K562 (cell line): ENCODE results near the gene PPARGC1A.

Experiments
- CREB1 ChIP-seq, 2 experiments: sonication (generic) in 1 of 2; formaldehyde crosslinking in 1 of 2; IDR thresholded peaks; 2 replicates each; pipeline versions ENCODE4 v1.6.1 to v1.8.0; 2012 to 2022; ENCODE audit warnings: inconsistent platforms in 1 of 2, mild to moderate bottlenecking in 1 of 2, missing genetic modification reagents in 1 of 2, moderate library complexity in 1 of 2
- CTCF ChIP-seq, 3 experiments: IDR thresholded peaks in 2 of 3; conservative IDR thresholded peaks in 1 of 3; 2 replicates each; pipeline ENCODE4 v1.5.1; 2011 to 2012; ENCODE audit warnings: low read length in 3 of 3, mild to moderate bottlenecking in 3 of 3, control low read depth in 2 of 3, improper control_type of control experiment in 1 of 3, inconsistent platforms in 1 of 3, low read depth in 1 of 3, mixed read lengths in 1 of 3, moderate library complexity in 1 of 3; ENCODE audit not compliant: insufficient read depth in 2 of 3
- E2F5 ChIP-seq: sonication (generic); formaldehyde crosslinking; IDR thresholded peaks from 2 replicates; pipeline ENCODE4 v1.8.0; 2022; ENCODE audit warnings: mild to moderate bottlenecking, missing genetic modification reagents
- ETV6 ChIP-seq, 3 experiments: fragments of 150-350 bp in 1 of 3; sonication (generic) in 1 of 3; formaldehyde crosslinking in 1 of 3; IDR thresholded peaks; 2 replicates each; pipeline versions ENCODE4 v1.6.1 to v1.8.0; 2014 to 2022; ENCODE audit warnings: borderline replicate concordance in 2 of 3, low read depth in 2 of 3, antibody characterized with exemption in 1 of 3, low read length in 1 of 3, mild to moderate bottlenecking in 1 of 3, missing genetic modification reagents in 1 of 3
- FOXM1 ChIP-seq, 2 experiments: fragments of 450-650 bp in 1 of 2; sonication (generic) in 1 of 2; formaldehyde crosslinking in 1 of 2; IDR thresholded peaks; 2 replicates each; pipeline versions ENCODE4 v1.6.1 to v1.9.0; 2017 to 2022; ENCODE audit warnings: low read depth in 2 of 2, mild to moderate bottlenecking in 2 of 2, missing genetic modification reagents in 1 of 2, moderate library complexity in 1 of 2
- NBN ChIP-seq: fragments of 450-650 bp; IDR thresholded peaks from 2 replicates; pipeline ENCODE4 v1.6.1; 2016; ENCODE audit warnings: low read depth, mild to moderate bottlenecking
- PHF20 ChIP-seq: fragments of 450-650 bp; IDR thresholded peaks from 2 replicates; pipeline ENCODE4 v1.6.1; 2018; ENCODE audit not compliant: partially characterized antibody
- YY1 ChIP-seq, 3 experiments: IDR thresholded peaks; 2 replicates each; pipeline ENCODE4 v1.6.1; 2011; ENCODE audit warnings: low read length in 2 of 3, mild to moderate bottlenecking in 2 of 3, moderate library complexity in 2 of 3, borderline replicate concordance in 1 of 3, control low read depth in 1 of 3, low read depth in 1 of 3; ENCODE audit not compliant: insufficient read depth in 3 of 3, insufficient replicate concordance in 2 of 3, control insufficient read depth in 1 of 3, insufficient read length in 1 of 3; ENCODE audit errors: extremely low read depth in 1 of 3
- ZBTB43 ChIP-seq: sonication (generic); formaldehyde crosslinking; IDR thresholded peaks from 2 replicates; pipeline ENCODE4 v1.8.0; 2023; ENCODE audit warnings: mild to moderate bottlenecking, missing genetic modification reagents
- ZSCAN32 ChIP-seq: fragments of 450-650 bp; formaldehyde crosslinking; IDR thresholded peaks from 2 replicates; pipeline ENCODE4 v1.4.0; 2020; ENCODE audit warnings: mild to moderate bottlenecking, moderate library complexity

GRCh38 chr4:23887173-23887572 lies 2.7 kb downstream of the PPARGC1A start:
- no peak for TF ChIP-seq NBN
- no peak for TF ChIP-seq E2F5 (CRISPR knock-in tag)
- no peak for TF ChIP-seq PHF20
- TF ChIP-seq CTCF (IDR thresholded peaks at IDR 0.05 in 2 of 3, conservative IDR thresholded peaks at IDR 0.05 in 1 of 3; ENCODE audit: insufficient read depth in 2 of 3, low read depth in 1 of 3, low read length in 3 of 3), result no peak
- TF ChIP-seq ZSCAN32, result no peak
- no peak for TF ChIP-seq ETV6 (IDR thresholded peaks at IDR 0.05; ENCODE audit: borderline replicate concordance in 1 of 2, low read depth in 2 of 2, low read length in 1 of 2)
- TF ChIP-seq ETV6 (CRISPR knock-in tag; IDR thresholded peaks at IDR 0.05; ENCODE audit: borderline replicate concordance), result no peak
- no peak for TF ChIP-seq ZBTB43 (CRISPR knock-in tag)
- no peak for TF ChIP-seq CREB1 (IDR thresholded peaks at IDR 0.05)
- TF ChIP-seq CREB1 (CRISPR knock-in tag; IDR thresholded peaks at IDR 0.05), result no peak
- TF ChIP-seq YY1 (IDR thresholded peaks at IDR 0.05; ENCODE audit: borderline replicate concordance in 1 of 3, control insufficient read depth in 1 of 3, extremely low read depth in 1 of 3, insufficient read depth in 3 of 3, insufficient read length in 1 of 3, insufficient replicate concordance in 2 of 3, low read depth in 1 of 3, low read length in 2 of 3), result no peak
- no peak for TF ChIP-seq FOXM1 (IDR thresholded peaks at IDR 0.05; ENCODE audit: low read depth)
- no peak for TF ChIP-seq FOXM1 (CRISPR knock-in tag; IDR thresholded peaks at IDR 0.05; ENCODE audit: low read depth)
